ENCODE results near the gene ACSL4. TPM values are rescaled to one million over a fixed set of nuclear protein-coding genes. Genes with fewer than 3 reads are reported as not detected.
"Not testable (repeated sequence)": the region's sequence is repeated elsewhere in the genome, so short reads cannot be mapped to it uniquely, and the experiment has no call there.

Gene ACSL4
- total RNA-seq, 1 experiment from 2014 or later: 72.4 TPM

DNA sequence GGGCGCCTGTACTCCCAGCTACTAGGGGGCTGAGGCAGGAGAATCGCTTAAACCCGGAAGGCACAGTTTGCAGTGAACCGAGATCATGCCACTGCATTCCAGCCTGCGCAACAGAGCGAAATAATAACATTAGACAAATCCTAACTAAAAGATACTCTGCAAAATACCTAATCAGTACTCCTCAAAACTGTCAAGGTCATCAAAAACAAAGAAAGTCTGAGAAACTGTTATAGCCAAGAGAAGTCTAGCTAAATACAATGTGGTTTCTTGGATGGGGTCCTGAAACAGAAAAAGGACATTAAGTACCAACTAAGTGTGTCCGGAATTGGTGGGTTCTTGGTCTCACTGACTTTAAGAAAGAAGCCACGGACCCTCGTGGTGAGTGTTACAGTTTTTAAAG lies 14.6 kb upstream of the ACSL4 start:
- no peak for DNase-seq (ENCODE audit: low read depth in 1 of 2, low spot score in 2 of 2)
- no peaks in the 10 kb centered on the region for H3K27me3 ChIP-seq (replicated peaks)
- H3K4me3 ChIP-seq: no peak overlapping the region
- H3K36me3 ChIP-seq: no peaks in the 10 kb centered on the region
- H3K27ac ChIP-seq: no peak overlapping the region
- H3K4me1 ChIP-seq (replicated peaks): no peaks in the 10 kb centered on the region
- no peaks in the 10 kb centered on the region for H3K9me3 ChIP-seq (replicated peaks)

DNA sequence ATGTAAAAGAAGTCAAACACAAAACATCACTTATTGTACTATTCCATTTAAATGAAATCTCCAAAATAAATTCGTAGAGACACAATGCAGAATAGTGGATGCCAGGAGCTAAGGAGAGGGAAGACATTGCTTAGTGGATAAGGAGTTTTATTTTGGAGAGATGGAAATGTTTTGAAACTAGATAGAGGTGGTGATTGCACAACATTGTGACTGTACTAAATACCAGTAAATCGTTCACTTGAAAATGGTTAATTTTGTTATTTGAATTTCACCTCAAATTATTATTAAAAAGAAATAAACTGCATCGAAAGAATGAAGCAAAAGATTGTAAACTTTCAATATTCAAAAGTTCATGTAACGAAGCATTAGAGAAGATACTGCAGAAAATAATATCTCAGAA lies 9.7 kb upstream of the ACSL4 start:
- no peak overlapping the region for H3K27ac ChIP-seq
- H3K27me3 ChIP-seq (replicated peaks): no peaks in the 10 kb centered on the region
- no peaks in the 10 kb centered on the region for H3K36me3 ChIP-seq
- no peak for DNase-seq (ENCODE audit: low read depth in 1 of 2, low spot score in 2 of 2)
- no peaks in the 10 kb centered on the region for H3K9me3 ChIP-seq (replicated peaks)
- no peaks in the 10 kb centered on the region for H3K4me1 ChIP-seq (replicated peaks)
- H3K4me3 ChIP-seq: no peak overlapping the region

DNA sequence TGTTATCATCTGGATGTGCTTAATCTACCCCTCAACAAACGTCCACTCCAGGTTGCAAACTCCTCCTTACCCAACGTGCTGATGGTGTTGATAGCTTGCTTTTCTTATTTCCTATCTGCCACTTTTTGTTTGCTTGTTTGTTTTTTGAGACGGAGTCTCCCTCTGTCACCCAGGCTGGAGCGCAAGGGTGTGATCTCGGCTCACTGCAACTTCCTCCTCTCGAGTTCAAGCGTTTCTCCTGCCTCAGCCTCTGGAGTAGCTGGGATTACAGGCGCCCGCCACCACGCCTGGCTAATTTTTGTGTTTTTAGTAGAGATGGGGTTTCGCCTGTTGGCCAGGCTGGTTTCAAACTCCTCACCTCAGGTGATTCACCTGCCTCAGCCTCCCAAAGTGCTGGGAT lies 7.8 kb upstream of the ACSL4 start:
- H3K9me3 ChIP-seq (replicated peaks); H3K36me3 ChIP-seq; H3K4me3 ChIP-seq; H3K27ac ChIP-seq; DNase-seq (ENCODE audit: low read depth in 1 of 2, low spot score in 2 of 2); H3K4me1 ChIP-seq (replicated peaks); H3K27me3 ChIP-seq (replicated peaks): not testable (repeated sequence)

DNA sequence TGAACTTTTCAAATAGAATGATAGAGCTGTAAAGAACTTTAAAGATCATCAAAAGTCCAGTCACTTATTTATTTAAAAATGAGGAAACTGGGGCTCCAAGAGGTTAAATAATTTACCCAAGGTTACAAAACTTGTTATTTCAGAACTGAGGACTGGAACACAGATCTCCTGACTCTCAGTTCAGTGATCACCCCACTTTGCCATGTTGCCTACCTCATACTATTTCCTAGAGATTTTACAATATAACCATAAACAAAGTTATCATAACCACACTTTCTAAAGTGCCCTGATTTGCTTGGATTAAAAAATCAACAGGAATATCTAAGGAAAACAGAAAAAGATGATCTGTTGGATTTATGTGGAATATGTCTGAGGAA lies 7.4 kb upstream of the ACSL4 start:
- H3K4me3 ChIP-seq: no peak overlapping the region
- DNase-seq (ENCODE audit: low read depth in 1 of 2, low spot score in 2 of 2): no peak
- H3K9me3 ChIP-seq (replicated peaks): no peaks in the 10 kb centered on the region
- H3K27ac ChIP-seq: no peak overlapping the region
- H3K36me3 ChIP-seq: no peaks in the 10 kb centered on the region
- no peaks in the 10 kb centered on the region for H3K4me1 ChIP-seq (replicated peaks)
- no peaks in the 10 kb centered on the region for H3K27me3 ChIP-seq (replicated peaks)

DNA sequence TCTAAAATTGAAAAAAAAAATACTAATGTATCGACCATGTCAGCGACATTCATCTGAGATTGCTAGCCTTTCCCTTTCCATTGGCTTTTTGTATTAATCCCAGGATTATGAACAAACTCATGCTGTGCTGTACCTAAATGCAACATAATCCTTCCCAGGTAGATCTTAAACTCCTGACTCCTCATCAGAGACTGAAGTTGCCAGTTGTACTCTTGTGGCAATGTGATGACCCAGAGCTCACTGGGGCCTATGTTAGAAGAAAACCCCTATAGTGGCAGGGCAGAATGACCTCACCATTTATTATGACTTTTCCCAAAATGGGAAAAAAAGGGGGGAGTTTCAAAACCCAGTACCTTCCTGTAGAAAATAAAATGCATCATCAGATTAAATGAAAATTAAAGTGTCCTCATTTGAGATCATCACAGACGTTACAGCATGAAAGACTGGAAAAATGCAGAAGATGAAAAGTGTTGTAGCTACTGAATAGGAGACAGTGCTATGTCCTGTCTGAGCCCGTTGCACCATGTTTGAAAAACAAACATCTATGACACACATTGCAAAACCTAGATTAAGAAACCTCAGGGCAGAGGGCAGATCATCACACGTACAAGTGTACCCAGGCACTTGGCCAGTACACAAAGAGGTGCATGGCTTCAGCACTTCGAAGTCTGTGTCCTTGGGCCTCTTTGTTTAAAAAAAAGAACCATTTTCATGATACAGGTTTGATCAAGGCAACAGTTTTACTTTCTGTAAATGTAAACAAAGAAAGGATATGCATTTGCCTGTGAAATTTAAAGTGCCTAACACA lies 6.8 kb upstream of the ACSL4 start:
- H3K4me3 ChIP-seq: no peak overlapping the region
- H3K27ac ChIP-seq: no peak overlapping the region
- no peaks in the 10 kb centered on the region for H3K36me3 ChIP-seq
- H3K4me1 ChIP-seq (replicated peaks): no peaks in the 10 kb centered on the region
- H3K9me3 ChIP-seq (replicated peaks): no peaks in the 10 kb centered on the region
- DNase-seq (ENCODE audit: low read depth in 1 of 2, low spot score in 2 of 2): no peak
- H3K27me3 ChIP-seq (replicated peaks): no peaks in the 10 kb centered on the region

DNA sequence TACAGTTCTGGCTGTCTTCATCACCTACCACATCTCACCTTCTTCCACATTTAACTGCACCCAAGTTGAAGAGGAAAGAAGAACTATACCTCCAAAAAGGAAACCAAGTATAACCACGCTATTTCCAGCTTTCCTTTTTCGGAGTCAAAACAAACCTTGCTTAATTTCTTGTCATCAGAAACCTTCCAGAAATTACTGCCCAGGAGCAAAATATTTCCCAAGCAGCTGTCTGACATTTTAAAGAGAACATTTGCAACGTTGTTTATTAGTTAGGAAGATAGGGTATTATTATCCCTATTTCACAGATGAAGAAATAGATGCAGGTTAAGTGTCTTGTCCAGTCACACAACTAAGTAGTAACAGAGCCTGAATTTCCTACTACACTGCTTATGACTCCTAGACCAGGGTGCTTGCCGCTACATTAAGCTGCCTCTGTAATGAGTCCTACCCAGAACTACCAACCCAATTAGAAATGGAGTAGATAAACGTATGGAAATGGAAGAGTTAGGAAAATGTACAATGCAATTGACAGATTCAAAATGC lies 2.2 kb upstream of the ACSL4 start:
- DNase-seq (ENCODE audit: low read depth in 1 of 2, low spot score in 2 of 2): no peak
- Histone ChIP-seq H3K27ac (no peak overlapping the region), H3K4me3 (no peak overlapping the region), H3K36me3 (peaks cover 4% of the 10 kb centered on the region; the same call in 1 of the 2 replicates), H3K4me1 (replicated peaks) (no peaks in the 10 kb centered on the region; the same call in 1 of the 2 replicates), H3K27me3 (replicated peaks) (no peaks in the 10 kb centered on the region), H3K9me3 (replicated peaks) (no peaks in the 10 kb centered on the region)

DNA sequence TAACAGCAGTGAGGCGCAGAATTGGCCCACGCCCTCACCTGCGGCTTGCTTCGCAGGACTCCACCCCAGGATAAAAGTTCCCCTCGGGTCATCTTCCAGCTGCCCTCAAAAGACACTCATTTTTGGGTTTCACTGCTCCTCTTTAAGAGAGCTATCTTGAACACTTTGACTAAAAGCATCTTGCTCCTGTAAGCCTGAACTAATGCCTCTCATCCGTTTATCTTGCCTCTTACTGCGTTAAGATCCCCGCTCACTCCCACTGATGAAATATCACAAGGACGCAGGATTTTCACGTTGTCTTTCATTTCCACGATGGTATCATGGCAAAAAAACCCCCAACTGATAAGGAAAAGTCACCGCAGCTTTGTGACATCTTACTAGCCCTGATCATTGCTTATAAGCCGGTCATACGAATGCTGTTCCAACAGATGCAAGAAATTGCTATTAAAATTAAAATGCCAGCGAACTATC lies 591 bp upstream of the ACSL4 start:
- DNase-seq (ENCODE audit: low read depth in 1 of 2, low spot score in 2 of 2): no peak
- no peaks in the 10 kb centered on the region for H3K9me3 ChIP-seq (replicated peaks)
- H3K27me3 ChIP-seq (replicated peaks): no peaks in the 10 kb centered on the region
- H3K36me3 ChIP-seq: peaks cover 4% of the 10 kb centered on the region; the same call in 1 of the 2 replicates
- H3K4me1 ChIP-seq (replicated peaks): peaks cover 7% of the 10 kb centered on the region
- peak overlapping the region; percentile 46 for H3K27ac ChIP-seq
- peak overlapping the region; percentile 71 for H3K4me3 ChIP-seq

DNA sequence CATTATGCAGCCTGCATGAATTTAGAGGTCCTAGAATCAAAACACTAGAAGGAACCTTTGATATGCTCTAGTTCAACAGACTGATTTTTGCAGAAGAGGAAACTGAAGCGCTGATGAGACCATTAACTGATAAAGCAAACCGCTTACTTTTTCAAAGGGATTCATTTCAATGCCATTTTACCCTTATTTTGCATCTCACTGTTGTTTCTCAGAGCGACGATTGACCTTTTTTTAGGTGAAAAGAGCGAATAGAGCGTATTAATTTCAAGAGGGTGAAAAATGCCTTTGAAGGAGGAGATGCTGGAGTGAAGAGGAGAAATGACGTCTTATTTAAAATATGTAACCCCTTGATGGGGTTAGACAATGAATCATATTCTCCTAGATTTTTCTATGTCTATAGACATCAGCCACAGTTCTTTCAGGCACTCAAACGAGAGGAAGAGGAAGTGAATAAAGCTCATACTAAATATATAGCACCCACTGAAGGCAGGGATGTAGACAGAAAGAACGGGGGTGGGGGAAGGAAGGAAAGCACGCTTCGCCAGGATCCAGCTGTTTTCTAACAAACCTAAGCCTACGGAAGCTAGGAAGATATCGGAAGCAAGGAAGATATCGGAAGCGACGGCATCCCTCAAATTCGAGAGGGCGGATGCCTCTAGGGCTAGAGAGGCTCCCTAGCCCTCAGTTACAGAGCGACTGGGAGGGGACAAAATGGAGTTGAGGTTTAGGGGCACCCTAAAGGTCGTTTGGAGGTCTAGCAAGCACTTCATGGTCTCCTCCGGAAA lies 848 bp downstream of the ACSL4 start:
- H3K36me3 ChIP-seq: peaks cover 4% of the 10 kb centered on the region; the same call in 1 of the 2 replicates
- H3K27ac ChIP-seq: peak overlapping the region; percentile 79
- H3K27me3 ChIP-seq (replicated peaks): no peaks in the 10 kb centered on the region
- peaks cover 20% of the 10 kb centered on the region for H3K4me1 ChIP-seq (replicated peaks)
- H3K4me3 ChIP-seq: peak overlapping the region; percentile 71
- no peaks in the 10 kb centered on the region for H3K9me3 ChIP-seq (replicated peaks)
- DNase-seq (ENCODE audit: low read depth in 1 of 2, low spot score in 2 of 2): peak in 1 of 2 experiments; percentile 45

DNA sequence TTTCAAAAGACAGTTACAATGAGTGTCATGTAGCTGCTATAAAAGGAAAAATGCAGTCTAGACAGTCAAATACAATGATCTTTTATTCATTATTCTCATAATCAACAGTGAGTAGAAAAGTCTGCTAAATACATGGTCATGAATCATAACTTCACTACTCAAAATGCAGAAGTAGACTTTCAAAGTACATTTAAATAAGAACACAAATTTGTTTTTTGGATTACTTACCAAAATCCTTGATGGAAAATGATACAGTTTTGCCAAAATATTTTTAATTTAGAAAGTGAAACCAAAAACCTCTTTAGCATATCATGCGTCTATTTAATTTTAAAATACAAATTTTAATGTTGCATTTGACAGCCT lies 4.9 kb downstream of the ACSL4 start:
- no peak for DNase-seq (ENCODE audit: low read depth in 1 of 2, low spot score in 2 of 2)
- no peaks in the 10 kb centered on the region for H3K9me3 ChIP-seq (replicated peaks)
- H3K36me3 ChIP-seq: peaks cover 4% of the 10 kb centered on the region; the same call in 1 of the 2 replicates
- H3K4me1 ChIP-seq (replicated peaks): peaks cover 21% of the 10 kb centered on the region
- no peak overlapping the region for H3K4me3 ChIP-seq
- H3K27ac ChIP-seq: peak overlapping the region; percentile 32; the same call in 1 of the 2 replicates
- no peaks in the 10 kb centered on the region for H3K27me3 ChIP-seq (replicated peaks)

DNA sequence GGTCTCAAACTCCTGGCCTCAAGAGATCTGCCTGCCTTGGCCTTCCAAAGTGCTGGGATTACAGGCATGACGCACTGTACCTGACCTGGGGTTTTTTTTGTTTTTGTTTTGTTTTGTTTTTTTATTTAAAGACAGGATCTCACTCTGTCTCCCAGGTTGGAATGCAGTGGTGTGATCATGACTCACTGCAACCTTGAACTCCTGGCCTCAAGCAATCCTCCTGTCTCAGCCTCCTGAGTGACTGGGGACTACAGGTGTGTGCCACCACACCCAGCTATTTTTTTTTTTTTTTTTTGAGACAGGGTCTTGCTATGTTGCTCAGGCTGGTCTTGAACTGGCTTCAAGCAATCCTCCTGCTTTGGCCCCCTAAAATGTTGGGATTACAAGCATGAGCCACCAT lies 8.1 kb downstream of the ACSL4 start:
- H3K36me3 ChIP-seq; DNase-seq (ENCODE audit: low read depth in 1 of 2, low spot score in 2 of 2); H3K27ac ChIP-seq: not testable (repeated sequence)

DNA sequence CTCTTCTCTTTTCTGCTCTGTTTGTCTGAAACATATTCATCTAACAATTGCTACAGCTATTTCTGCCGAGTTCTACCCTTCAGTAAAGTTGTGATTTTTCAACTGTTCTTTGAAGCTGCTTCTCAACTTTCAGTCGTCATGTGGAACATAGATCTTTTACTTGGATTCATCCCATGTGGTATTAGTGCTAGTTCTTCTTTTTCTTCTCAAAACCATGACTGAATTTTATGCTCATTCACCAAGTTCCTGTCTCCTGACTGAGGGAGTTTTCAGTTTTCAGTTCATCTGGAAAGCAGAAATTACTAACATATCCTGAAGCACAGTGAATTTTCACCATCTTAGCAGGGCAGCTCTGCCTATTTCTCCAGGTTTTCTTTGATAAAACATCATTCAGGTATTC lies 12.1 kb downstream of the ACSL4 start:
- no peak overlapping the region for H3K27ac ChIP-seq
- H3K27me3 ChIP-seq (replicated peaks): no peaks in the 10 kb centered on the region
- DNase-seq (ENCODE audit: low read depth in 1 of 2, low spot score in 2 of 2): no peak
- no peak overlapping the region for H3K4me3 ChIP-seq
- no peaks in the 10 kb centered on the region for H3K9me3 ChIP-seq (replicated peaks)
- H3K36me3 ChIP-seq: no peaks in the 10 kb centered on the region; the same call in 1 of the 2 replicates
- H3K4me1 ChIP-seq (replicated peaks): peaks cover 3% of the 10 kb centered on the region; the same call in 1 of the 2 replicates

More for the DNA sequence above, 8.1 kb downstream of the ACSL4 start:
- H3K9me3 ChIP-seq (replicated peaks); H3K4me3 ChIP-seq; H3K27me3 ChIP-seq (replicated peaks): not testable (repeated sequence)
- H3K4me1 ChIP-seq (replicated peaks): peaks cover 25% of the 10 kb centered on the region

DNA sequence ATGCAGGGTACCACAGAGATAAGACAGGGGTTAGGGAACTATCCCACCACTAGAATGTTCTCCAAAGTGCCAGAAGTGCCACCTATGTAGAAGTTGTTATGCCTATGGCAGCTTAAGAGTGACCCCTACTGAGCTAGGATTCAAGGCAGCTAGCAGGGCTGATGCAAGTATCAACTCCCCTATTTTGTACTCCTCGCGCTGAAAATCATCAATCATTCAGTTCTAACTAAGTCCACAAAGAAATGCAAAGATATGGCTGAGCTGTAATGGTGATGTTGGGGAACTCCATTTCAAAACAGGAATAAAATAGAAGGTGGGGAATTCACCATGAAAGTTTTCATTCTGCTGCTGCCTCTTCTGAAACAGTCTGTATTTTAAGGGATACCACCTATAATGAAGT lies 13.8 kb downstream of the ACSL4 start:
- no peak for DNase-seq (ENCODE audit: low read depth in 1 of 2, low spot score in 2 of 2)
- no peak overlapping the region for H3K27ac ChIP-seq
- no peak overlapping the region for H3K4me3 ChIP-seq
- H3K9me3 ChIP-seq (replicated peaks): no peaks in the 10 kb centered on the region
- H3K27me3 ChIP-seq (replicated peaks): no peaks in the 10 kb centered on the region
- H3K36me3 ChIP-seq: no peaks in the 10 kb centered on the region; the same call in 1 of the 2 replicates
- H3K4me1 ChIP-seq (replicated peaks): peaks cover 10% of the 10 kb centered on the region

DNA sequence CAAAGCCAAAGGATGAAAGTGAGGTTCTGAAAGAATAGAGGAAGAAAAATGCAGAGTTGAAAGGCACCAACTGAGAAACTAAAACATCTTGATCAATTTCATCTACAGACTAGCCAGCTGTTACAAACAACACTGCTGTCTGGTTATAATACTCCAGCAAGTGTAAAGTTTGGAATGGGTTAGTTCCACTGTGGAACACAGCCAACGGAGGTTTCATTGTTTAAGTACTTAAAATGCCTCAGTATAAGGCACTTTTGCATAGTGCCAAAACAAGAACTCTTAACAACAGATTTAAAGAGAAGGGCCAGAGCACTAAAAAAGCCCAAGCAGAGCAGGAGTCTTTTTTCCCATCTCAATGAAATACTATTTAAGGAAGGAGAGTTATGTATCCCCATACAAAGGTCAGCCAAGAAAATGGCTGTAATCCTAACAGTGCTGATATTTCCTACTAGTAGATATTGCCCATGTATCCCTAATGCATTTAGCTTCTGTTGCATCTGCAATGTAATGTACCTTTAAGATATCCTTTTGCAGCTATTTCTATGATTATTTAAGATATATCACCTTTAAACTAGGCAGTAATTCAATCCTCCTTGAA lies 16.5 kb downstream of the ACSL4 start:
- Histone ChIP-seq H3K36me3 (peaks cover 3% of the 10 kb centered on the region; the same call in 1 of the 2 replicates), H3K27ac (no peak overlapping the region), H3K4me1 (replicated peaks) (peaks cover 19% of the 10 kb centered on the region), H3K4me3 (no peak overlapping the region), H3K27me3 (replicated peaks) (no peaks in the 10 kb centered on the region), H3K9me3 (replicated peaks) (no peaks in the 10 kb centered on the region)
- DNase-seq (ENCODE audit: low read depth in 1 of 2, low spot score in 2 of 2): no peak
